GM19023 (cell line): Measurements from ENCODE around the gene MIB1.

ENCODE experiments used
- ATAC-seq: cut with Tn5 transposase; IDR thresholded peaks from one replicate; pipeline ENCODE4 v1.9.1; 2021; ENCODE audit warnings: mild to moderate bottlenecking, moderate library complexity; ENCODE audit not compliant: unreplicated experiment

The MIB1 gene

GRCh38 chr18:21868770-21869169, 128.2 kb downstream of the MIB1 start:
- ATAC-seq, result no peak

- no peak for ATAC-seq
These were observed 149.0 kb downstream of the MIB1 start for GRCh38 chr18:21889570-21889969.

- ATAC-seq, result no peak
These were observed 154.2 kb downstream of the MIB1 start for GRCh38 chr18:21894619-21895367.

- ATAC-seq, result no peak
These were observed 156.2 kb downstream of the MIB1 start for GRCh38 chr18:21896732-21897336.

- peak; percentile 64 for ATAC-seq
These were observed 157.2 kb downstream of the MIB1 start for GRCh38 chr18:21897811-21898210.

DNA sequence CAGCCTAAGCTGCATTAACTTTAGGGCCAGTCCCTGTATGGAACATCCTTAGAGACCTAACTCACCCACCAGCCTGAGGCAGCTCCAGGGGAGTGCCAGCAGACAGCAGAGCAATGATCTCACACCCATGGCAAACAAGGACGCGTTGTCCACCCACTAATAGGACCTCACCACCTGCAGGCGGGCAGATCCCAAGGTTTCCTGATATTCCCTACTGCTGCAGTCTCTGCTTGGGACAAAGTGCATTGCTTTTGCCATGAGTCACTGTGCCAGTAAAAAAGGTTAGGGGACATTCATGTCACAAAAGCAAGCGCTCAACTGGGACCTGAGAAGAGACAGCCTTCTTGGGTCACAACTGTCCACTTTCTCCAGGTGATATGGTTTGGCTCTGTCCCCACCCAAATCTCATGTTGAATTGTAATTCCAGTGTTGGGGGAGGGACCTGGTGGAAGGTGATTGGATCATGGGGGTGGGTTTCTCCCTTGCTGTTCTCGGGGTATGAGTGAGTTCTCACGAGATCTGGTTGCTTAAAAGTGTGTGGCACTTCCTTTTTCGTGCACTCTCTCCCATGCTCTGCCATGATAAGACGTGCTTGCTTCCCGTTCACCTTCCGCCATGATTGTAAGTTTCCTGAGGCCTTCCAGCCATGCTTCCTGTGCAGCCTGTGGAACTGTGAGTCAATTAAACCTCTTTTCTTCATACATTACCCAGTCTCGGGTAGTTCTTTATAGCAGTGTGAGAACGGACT, 160.2 kb downstream of the MIB1 start:
- ATAC-seq, result no peak

- ATAC-seq, result no peak
These were observed 160.9 kb downstream of the MIB1 start for GRCh38 chr18:21901423-21901945.

DNA sequence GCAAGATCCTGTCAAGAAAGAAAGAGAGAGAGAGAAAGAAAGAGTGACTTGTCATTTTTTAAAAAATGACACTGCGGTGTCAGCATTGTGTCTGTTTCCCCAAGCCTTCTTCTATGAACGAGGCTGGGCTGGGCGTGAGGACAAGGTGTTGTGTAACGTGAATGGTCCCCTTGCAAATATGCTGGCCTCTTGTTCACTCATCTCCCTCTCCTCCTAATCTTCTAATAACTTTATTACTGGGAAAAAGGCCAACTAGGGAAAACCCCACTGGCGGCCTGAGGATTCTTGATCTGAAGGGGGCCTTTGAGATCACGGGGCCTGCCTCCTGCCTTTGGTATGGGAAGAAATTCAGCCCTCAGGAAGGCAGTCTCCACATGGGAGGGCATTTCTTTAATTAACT, 163.1 kb downstream of the MIB1 start:
- no peak for ATAC-seq

GRCh38 chr18:21904856-21905255, 164.3 kb downstream of the MIB1 start:
- no peak for ATAC-seq

DNA sequence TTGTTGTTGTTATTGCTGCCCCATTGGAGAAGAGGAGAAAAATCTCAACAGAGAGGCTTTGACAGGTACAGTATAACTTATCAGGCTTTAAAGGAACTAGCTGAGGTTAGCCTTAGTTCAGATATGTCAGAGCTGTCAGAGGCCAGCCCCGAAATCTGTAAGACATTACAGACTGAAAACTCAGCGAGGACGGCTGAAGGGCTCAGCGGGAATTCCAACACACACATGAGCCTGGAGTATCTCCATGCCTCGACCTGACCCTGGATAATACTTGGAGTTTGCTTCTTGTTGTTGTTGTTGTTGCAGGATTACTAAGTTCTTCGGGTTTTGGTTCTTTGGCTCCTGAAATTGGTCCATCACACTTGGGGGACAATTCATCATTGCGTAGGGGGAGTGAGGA, 166.9 kb downstream of the MIB1 start:
- no peak for ATAC-seq

DNA sequence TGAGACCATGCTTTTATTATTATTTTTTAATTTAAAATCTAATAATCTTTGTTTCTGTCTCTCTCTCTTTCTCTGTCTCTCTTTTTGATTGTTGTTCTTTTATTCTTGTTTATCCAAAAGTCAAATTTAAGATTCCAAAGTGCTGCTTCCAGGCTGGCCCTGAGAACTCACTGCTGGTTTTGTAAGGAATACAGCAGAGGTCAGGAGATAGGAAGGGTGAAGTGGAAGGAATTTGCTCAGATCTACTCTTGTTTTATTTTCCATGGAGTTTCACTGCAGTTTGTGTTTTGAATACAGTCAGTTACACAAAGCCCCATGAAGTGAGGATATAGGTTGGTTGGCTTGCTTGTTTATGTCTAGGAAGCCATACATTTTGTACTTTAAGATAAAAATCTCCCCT, 168.1 kb downstream of the MIB1 start:
- no peak for ATAC-seq

GRCh38 chr18:21910906-21911305, 170.3 kb downstream of the MIB1 start:
- no peak for ATAC-seq

GRCh38 chr18:21911551-21911950, 171.0 kb downstream of the MIB1 start:
- no peak for ATAC-seq

- no peak for ATAC-seq
These were observed 172.0 kb downstream of the MIB1 start for GRCh38 chr18:21912339-21913239.

GRCh38 chr18:21914739-21915319, 174.2 kb downstream of the MIB1 start:
- no peak for ATAC-seq

DNA sequence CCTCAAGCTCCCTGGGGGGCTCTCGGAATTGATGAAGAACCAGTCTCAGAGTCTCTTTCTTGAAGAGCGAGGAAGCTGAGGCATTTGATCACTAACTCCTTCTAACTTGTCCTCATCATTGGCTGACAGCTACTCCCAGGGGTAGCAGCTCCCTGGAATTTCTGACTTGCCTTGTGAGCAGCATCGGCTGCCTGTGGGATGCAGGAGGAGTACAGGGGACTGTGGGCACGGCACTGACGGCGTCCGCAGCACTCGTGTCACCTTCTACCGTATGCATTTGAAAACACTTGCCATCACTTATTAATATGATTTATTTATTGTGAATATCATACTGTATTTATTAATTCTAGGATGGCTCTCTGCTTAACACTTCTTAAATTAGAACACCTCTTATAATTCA, 175.0 kb downstream of the MIB1 start:
- no peak for ATAC-seq

- no peak for ATAC-seq
These were observed 176.0 kb downstream of the MIB1 start for GRCh38 chr18:21916594-21916993.

- no peak for ATAC-seq
These were observed 178.1 kb downstream of the MIB1 start for GRCh38 chr18:21918693-21919092.
